HG02884 (cell line): ENCODE data around the gene CHN1.

ENCODE experiments used
- ATAC-seq: cut with Tn5 transposase; IDR thresholded peaks from one replicate; pipeline ENCODE4 v1.9.1; 2021; ENCODE audit warnings: mild to moderate bottlenecking, moderate library complexity; ENCODE audit not compliant: unreplicated experiment

CHN1 gene

DNA sequence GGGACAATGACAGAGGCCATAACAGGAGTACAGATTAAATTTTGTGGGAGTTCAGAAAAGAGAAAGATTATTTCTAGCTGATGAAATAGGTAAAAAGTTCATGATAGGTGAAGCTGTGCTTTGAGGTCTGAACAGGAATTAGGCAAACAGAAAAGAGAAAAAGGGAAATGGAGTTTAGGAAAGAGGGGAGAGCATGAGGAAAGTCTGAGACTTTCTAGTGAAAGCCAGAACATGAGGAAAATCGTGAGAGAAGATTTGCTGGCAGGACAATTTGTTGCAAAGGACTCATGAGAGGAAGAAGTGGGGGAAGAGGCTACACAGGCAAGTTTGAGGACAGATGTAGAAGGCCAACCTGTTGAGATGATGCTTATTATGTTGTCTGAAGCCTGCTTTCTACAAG lies 6.3 kb upstream of the CHN1 start:
- ATAC-seq = no peak

DNA sequence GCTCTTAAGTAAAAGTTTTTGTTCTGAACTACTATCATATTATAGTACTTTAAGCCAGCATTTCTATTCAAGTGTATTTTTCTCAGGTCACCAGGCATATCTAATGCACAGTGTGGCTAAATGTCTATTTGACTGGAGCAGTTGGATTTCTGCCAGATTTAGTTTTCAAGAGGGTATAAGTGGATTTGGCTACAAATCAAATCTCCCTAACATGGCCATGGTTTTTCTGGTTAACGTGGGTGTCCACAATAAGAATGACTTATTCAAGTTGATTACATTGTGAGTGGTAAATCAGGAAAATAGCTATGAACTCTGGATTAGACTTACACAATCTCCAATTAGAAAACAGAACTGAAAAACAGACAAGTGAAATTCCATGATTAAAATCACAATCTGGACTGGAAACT lies 5.7 kb upstream of the CHN1 start:
- no peak for ATAC-seq

GRCh38 chr2:175009917-175010621 lies 4.9 kb upstream of the CHN1 start:
- ATAC-seq = no peak

GRCh38 chr2:175008801-175009495 lies 3.8 kb upstream of the CHN1 start:
- no peak for ATAC-seq

- no peak for ATAC-seq
Observed at GRCh38 chr2:175008009-175008408, 2.8 kb upstream of the CHN1 start.

- no peak for ATAC-seq
Observed at GRCh38 chr2:175007510-175007909, 2.3 kb upstream of the CHN1 start.

- no peak for ATAC-seq
Observed at GRCh38 chr2:175006281-175006680, 1.1 kb upstream of the CHN1 start.

- ATAC-seq = no peak
Observed at GRCh38 chr2:175005733-175006264, 618 bp upstream of the CHN1 start.

DNA sequence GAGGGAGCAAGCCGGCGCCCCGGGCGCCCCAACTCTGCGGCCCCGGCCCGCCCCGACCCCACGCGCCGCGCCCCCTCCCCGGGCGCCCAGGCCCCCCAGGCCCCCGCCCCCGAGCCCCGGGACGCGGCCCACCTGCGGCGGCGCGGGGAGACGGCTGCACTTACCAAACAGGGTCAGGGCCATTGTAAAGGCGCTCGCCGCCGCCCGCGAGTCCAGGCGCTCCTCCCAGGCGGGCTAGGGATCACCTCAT lies 526 bp downstream of the CHN1 start:
- ATAC-seq = peak; percentile 43

DNA sequence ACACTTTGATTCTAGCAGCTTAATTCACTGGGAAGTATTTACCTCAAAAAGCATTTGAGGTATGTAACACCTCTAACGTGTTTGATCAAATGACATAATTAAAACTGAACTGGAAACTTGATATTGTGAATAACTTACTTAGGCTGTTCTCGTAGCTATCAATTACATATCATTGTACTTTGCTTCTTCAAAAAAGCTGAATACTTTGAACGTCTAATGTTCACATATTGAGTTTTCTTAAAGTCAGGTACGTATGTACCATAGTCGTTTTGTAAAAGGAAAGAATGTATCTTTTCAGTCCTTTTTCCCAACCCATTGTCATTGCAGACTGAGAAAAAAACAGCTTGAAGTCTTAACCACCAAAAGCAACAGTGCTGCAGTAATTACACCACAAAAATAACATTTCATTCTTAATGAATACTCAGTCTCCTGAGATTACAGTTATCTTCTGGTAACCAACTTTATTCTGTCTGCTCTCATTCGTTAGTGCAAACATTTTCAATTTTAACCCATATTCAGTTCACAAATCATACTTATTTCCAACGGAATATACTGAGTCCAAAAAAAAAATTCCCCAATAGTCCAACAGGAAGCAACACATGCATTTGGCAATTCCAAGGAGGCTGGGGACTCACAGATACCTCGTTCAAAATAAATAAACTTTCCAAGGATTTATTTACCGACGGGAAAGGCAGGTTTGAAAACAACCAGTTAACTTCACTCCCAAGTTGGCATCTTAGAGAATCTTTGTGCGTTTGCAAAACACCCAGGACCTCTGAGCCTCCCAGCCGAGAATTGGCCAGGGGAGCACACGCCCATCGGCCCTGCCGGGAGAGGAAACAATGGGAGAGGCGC lies 1.1 kb downstream of the CHN1 start:
- ATAC-seq = no peak

GRCh38 chr2:175002547-175003274 lies 2.5 kb downstream of the CHN1 start:
- no peak for ATAC-seq

GRCh38 chr2:175001566-175001965 lies 3.6 kb downstream of the CHN1 start:
- no peak for ATAC-seq

GRCh38 chr2:174997110-174997509 lies 8.1 kb downstream of the CHN1 start:
- no peak for ATAC-seq

DNA sequence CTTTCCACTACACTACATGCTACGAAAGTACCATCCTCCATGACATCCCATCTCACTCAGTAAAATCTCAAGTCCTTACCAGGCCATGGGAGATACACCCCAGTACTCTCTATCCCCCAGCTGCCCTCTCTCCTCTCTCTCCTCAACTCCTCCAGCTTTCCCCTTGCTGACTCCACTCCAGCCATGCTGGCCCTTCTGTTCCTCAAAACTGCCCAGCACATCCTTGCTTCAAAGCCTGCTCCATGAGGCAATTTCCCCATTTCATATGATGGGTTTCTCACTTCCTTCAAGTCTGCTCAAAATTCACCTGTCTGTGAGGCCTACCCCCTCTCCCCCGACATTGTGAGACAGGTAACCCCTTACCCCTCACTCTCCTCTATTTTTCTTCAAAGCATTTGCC lies 8.6 kb downstream of the CHN1 start:
- ATAC-seq = no peak

DNA sequence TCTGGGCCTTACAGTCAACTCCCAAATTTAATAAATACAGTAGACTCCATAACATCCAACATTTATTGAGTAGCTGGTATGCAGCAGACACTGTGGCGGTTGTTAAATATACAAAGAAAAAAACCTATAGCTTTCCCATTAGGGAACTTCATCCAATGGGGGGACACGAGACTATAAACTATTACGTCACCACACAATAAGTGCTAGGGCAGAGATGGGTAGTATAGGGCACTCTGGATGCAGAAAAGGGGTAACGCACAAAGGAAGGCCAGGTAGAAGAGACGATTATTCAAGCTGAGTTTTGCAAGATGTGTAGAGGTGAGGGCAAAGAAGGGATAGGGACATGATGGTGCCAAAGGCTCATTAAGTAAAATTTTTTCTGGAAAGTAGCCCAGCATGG lies 10.8 kb downstream of the CHN1 start:
- no peak for ATAC-seq

- no peak for ATAC-seq
Observed at GRCh38 chr2:174992886-174993285, 12.3 kb downstream of the CHN1 start.

DNA sequence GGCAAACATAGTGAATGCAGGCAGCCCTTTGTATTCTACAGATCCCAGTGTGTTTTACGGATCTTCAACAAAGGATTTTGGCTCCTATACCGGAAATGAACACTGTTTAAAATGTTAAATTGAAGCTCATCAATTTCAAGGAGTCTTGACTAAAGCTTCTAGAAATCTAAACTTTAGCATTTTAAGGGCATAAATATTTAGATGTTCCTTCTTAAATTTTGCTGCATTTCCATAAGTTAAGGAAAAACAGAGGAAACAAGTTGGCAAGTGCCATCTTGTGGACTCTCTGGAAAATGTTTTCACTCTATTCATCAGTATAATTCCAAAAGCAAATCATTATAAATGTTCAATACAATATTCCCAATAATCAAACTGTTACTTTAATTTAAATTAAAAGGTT lies 19.6 kb downstream of the CHN1 start:
- ATAC-seq = no peak

DNA sequence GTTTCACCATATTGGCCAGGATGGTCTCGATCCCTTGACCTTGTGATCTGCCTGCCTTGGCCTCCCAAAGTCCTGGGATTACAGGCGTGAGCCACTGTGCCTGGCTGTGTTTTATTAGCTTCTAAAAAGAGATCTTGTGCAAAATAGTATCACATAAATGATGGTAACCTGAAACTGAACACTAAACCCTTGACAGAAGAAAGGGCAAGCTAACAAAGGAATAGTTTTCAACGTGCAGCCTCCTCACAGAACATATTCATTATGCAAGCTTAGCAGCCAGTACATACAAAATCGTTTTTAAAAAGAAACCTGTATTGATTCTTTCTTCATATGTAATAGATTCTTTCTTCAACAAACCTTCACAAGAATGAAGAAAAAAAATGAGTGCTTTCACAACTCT lies 20.6 kb downstream of the CHN1 start:
- no peak for ATAC-seq

DNA sequence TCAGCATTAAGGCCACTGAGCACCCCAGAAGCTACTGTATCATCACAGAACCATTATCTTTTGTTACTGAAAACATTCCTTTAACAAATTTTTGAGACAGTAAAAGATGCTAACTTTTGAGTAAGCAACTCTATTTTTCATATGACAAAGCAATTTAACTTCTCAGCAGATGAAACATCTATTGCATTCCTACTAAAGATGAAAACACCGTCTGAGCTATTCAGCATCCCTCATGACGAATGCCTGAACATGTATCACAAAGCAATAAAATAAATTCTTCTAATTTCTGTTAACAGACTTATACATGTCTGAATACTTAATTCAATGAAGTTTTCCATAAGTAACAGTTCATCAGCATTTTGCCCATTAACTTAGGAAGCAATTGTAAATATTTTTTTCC lies 23.9 kb downstream of the CHN1 start:
- ATAC-seq = no peak

DNA sequence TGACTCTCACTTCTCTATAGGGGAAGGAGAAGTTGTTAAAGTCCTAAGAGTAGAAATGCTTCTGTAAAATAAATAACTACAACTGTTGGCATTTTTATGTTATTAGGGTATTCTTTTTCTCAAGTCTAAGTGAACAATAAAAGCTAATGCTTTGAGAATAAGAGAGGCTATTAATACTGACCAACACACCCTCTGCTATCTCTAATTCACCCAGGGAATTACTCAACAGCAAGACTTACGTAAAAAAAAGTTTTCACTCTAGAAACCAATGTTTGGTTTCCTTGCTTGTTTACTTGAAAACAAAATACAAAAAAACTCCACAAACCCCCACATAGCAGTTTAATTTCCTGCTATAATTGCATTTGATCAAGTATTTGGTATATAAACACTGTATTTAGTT lies 25.2 kb downstream of the CHN1 start:
- ATAC-seq = no peak

DNA sequence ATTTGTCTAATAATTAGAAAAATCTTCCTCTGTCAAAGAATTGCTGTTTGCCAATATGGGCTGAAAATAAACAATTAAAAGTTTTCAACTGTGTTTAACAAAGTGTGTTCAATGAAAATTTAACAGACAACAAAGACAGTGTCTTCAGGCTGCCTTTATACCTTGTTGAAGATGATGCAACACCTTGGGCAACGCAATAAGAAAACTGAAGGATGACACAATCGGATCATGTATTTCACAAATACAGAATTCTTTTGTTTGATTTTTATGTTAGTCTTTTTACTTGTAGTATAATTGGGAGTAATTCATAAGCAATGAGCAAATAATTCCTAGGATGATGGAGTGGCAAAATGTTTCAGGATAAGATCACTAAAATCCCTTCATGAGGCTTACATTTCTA lies 27.8 kb downstream of the CHN1 start:
- ATAC-seq = no peak
